H9 (cell line): ENCODE measurements around the gene DNAJC7. TPM values are rescaled to one million over a fixed set of nuclear protein-coding genes. Genes with fewer than 3 reads are reported as not detected.
A peak's percentile ranks its signal among the peaks of the same experiment; 100 is the strongest.

Experiments used
- DNase-seq: peaks from one replicate; pipeline ENCODE4 v3.0.0-alpha.2; 2017
- H2AFZ ChIP-seq: one replicate; pipeline ENCODE4 v1.6.1; 2013; ENCODE audit warnings: mild to moderate bottlenecking, low read length, control low read depth, moderate library complexity
- H2AK5ac ChIP-seq: 2 replicates; pipeline ENCODE4 v1.6.1; 2013; ENCODE audit warnings: low read length, control low read depth, mixed read lengths; ENCODE audit not compliant: insufficient read length
- H2BK120ac ChIP-seq: one replicate; pipeline ENCODE4 v1.6.1; 2013; ENCODE audit warnings: low read depth, mild to moderate bottlenecking, low read length, control low read depth, inconsistent platforms; ENCODE audit not compliant: poor library complexity, severe bottlenecking
- H2BK12ac ChIP-seq: 2 replicates; pipeline ENCODE4 v1.6.1; 2013; ENCODE audit warnings: low read length, control low read depth, mixed read lengths, low read depth; ENCODE audit not compliant: insufficient read length
- H2BK15ac ChIP-seq: 2 replicates; pipeline ENCODE4 v1.6.1; 2013; ENCODE audit warnings: low read depth, low read length, control low read depth
- H2BK20ac ChIP-seq: one replicate; pipeline ENCODE4 v1.6.1; 2013; ENCODE audit warnings: low read depth, mild to moderate bottlenecking, low read length, control low read depth, inconsistent platforms; ENCODE audit not compliant: poor library complexity, severe bottlenecking
- H2BK5ac ChIP-seq: 2 replicates; pipeline ENCODE4 v1.6.1; 2013; ENCODE audit warnings: low read length, control low read depth, mixed read lengths; ENCODE audit not compliant: insufficient read length
- H3K14ac ChIP-seq: 2 replicates; pipeline ENCODE4 v1.6.1; 2013; ENCODE audit warnings: low read length, control low read depth; ENCODE audit not compliant: insufficient read depth
- H3K18ac ChIP-seq: 2 replicates; pipeline ENCODE4 v1.6.1; 2013; ENCODE audit warnings: low read depth, mild to moderate bottlenecking, mixed read lengths, low read length, control low read depth; ENCODE audit not compliant: insufficient read length
- H3K23ac ChIP-seq: 2 replicates; pipeline ENCODE4 v1.6.1; 2013; ENCODE audit warnings: low read length, control low read depth, mixed read lengths, low read depth; ENCODE audit not compliant: insufficient read length
- H3K23me2 ChIP-seq: 2 replicates; pipeline ENCODE4 v1.6.1; 2013; ENCODE audit warnings: low read depth, mild to moderate bottlenecking, mixed read lengths, low read length, control low read depth; ENCODE audit not compliant: insufficient read length, poor library complexity, severe bottlenecking
- H3K27ac ChIP-seq: 2 replicates; pipeline ENCODE4 v1.5.1; 2013; ENCODE audit warnings: low read length, control low read depth, mixed read lengths, low read depth; ENCODE audit not compliant: insufficient read length
- H3K27me3 ChIP-seq: 2 replicates; pipeline ENCODE4 v1.6.1; 2013; ENCODE audit warnings: low read length, control low read depth, inconsistent platforms; ENCODE audit not compliant: insufficient read depth
- H3K4ac ChIP-seq: 2 replicates; pipeline ENCODE4 v1.6.1; 2013; ENCODE audit warnings: low read depth, mild to moderate bottlenecking, control low read depth, inconsistent platforms, low read length, moderate library complexity
- H3K4me1 ChIP-seq: 2 replicates; pipeline ENCODE4 v1.6.1; 2013; ENCODE audit warnings: low read length, control low read depth, inconsistent platforms; ENCODE audit not compliant: insufficient read depth
- H3K4me2 ChIP-seq: 2 replicates; pipeline ENCODE4 v1.6.1; 2013; ENCODE audit warnings: low read length, control low read depth, mixed read lengths; ENCODE audit not compliant: insufficient read length, insufficient read depth
- H3K56ac ChIP-seq: 2 replicates; pipeline ENCODE4 v1.6.1; 2013; ENCODE audit warnings: low read depth, mild to moderate bottlenecking, mixed read lengths, low read length, control low read depth; ENCODE audit not compliant: insufficient read length
- H3K79me1 ChIP-seq: 2 replicates; pipeline ENCODE4 v1.6.1; 2013; ENCODE audit warnings: low read depth, mild to moderate bottlenecking, moderate library complexity, low read length, control low read depth, inconsistent platforms; ENCODE audit not compliant: insufficient read depth, poor library complexity, severe bottlenecking
- H3K79me2 ChIP-seq: 2 replicates; pipeline ENCODE4 v1.6.1; 2013; ENCODE audit warnings: low read length, control low read depth, inconsistent platforms; ENCODE audit not compliant: insufficient read depth
- H3K9ac ChIP-seq: 2 replicates; pipeline ENCODE4 v1.6.1; 2013; ENCODE audit warnings: low read length, control low read depth, mixed read lengths; ENCODE audit not compliant: insufficient read length; ENCODE audit errors: extremely low read depth
- H3K9me3 ChIP-seq: one replicate; pipeline ENCODE4 v1.6.1; 2013; ENCODE audit warnings: low read depth, low read length, inconsistent platforms; ENCODE audit not compliant: control insufficient read depth
- H3T11ph ChIP-seq: one replicate; pipeline ENCODE4 v1.6.1; 2013; ENCODE audit warnings: mild to moderate bottlenecking, low read length, control low read depth, inconsistent platforms
- H4K20me1 ChIP-seq: one replicate; pipeline ENCODE4 v1.6.1; 2013; ENCODE audit not compliant: control insufficient read depth, insufficient read length, insufficient read depth
- H4K5ac ChIP-seq: 2 replicates; pipeline ENCODE4 v1.6.1; 2013; ENCODE audit warnings: low read depth, mild to moderate bottlenecking, mixed read lengths, low read length, control low read depth; ENCODE audit not compliant: insufficient read length
- H4K8ac ChIP-seq: replicated peaks from 2 replicates; pipeline ENCODE4 v1.6.1; 2013; ENCODE audit warnings: low read length, control low read depth, mixed read lengths, low read depth; ENCODE audit not compliant: insufficient read length
- H4K91ac ChIP-seq: 2 replicates; pipeline ENCODE4 v1.6.1; 2013; ENCODE audit warnings: low read depth, mild to moderate bottlenecking, moderate library complexity, mixed read lengths, low read length, control low read depth; ENCODE audit not compliant: insufficient read length
- H3K27ac Mint-ChIP-seq, 3 experiments: 2 replicates in 2 of 3; 3 replicates in 1 of 3; pipeline ENCODE4 v1.8.0; 2020 to 2021; ENCODE audit warnings: mixed read lengths in 3 of 3, mild to moderate bottlenecking in 1 of 3, moderate library complexity in 1 of 3
- H3K27me3 Mint-ChIP-seq: 2 replicates; pipeline ENCODE4 v1.8.0; 2021; ENCODE audit warnings: low read depth, mild to moderate bottlenecking, moderate library complexity, mixed read lengths
- H3K36me3 Mint-ChIP-seq, 3 experiments: 2 replicates in 2 of 3; 3 replicates in 1 of 3; pipeline ENCODE4 v1.8.0; 2020 to 2021; ENCODE audit warnings: low read depth in 3 of 3, mixed read lengths in 3 of 3; ENCODE audit not compliant: insufficient read depth in 1 of 3
- H3K4me1 Mint-ChIP-seq, 2 experiments: 2 replicates each; pipeline ENCODE4 v1.8.0; 2020; ENCODE audit warnings: mixed read lengths in 2 of 2
- H3K4me3 Mint-ChIP-seq, 2 experiments: 2 replicates in 1 of 2; 3 replicates in 1 of 2; pipeline ENCODE4 v1.8.0; 2020 to 2021; ENCODE audit warnings: mild to moderate bottlenecking in 2 of 2, mixed read lengths in 2 of 2, moderate library complexity in 1 of 2
- H3K9me3 Mint-ChIP-seq, 2 experiments: 2 replicates in 1 of 2; 3 replicates in 1 of 2; pipeline ENCODE4 v1.8.0; 2020; ENCODE audit warnings: mild to moderate bottlenecking in 2 of 2, mixed read lengths in 2 of 2, moderate library complexity in 1 of 2
- WGBS: extraction: QIAGEN DNeasy Blood & Tissue Kit; methylation state at CpG from one replicate; pipeline ENCODE4 v1.1.7; 2013; ENCODE audit warnings: missing lambda C conversion rate, low lambda C conversion rate, mixed read lengths; ENCODE audit not compliant: insufficient read length; ENCODE audit errors: extremely low coverage; 5-methylcytosine and 5-hydroxymethylcytosine counted together
- total RNA-seq: library from RNA; stranded (reverse); gene quantifications from 2 replicates; pipeline ENCODE4 v1.2.1, GENCODE V29; 2021
- TF ChIP-seq, protein P1 (sequence below): fragments of 200-600 bp; sonication (generic); conservative IDR thresholded peaks from 3 replicates; pipeline ENCODE4 v1.8.0; 2021; ENCODE audit warnings: antibody characterized with exemption, mild to moderate bottlenecking

The DNAJC7 gene
- total RNA-seq, 1 experiment from 2014 or later: 141 TPM

DNA sequence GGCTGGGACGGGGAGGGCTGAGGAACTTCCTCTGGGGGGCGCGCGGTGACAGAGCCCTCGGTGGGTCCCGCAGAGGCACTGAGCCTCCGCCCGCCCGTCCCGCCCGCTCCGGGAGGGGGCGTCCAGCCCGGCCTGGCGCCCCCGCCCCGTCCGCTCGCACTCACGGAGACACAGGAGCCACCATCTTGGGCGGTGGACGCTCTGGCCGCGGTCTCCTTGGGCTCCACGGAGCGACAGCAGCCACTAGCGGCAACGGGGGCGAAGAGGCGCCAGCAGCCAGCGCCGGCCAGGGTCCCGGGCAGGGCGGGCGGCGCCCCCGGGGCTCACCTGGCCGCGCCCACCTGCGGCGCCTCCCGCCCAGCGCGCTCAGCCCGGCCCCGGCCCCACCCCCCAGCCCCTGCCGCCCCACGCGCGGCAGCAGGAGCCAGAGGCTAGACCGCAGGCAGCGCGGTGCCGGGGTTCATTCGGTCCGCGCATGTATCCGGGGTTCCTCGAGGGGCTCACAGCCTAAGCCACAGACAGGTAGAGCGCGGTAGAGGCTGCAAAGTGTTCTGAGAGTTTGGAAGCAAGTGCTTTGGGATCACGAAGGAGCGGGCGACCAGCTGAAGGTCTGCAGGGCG is 33.3 kb upstream of the DNAJC7 start, which contains the start of gene C17orf113:
Gene C17orf113 (minus strand): TSS at position 209 of the 620 bp plus-strand sequence. CDS start 7,225 bp downstream, outside the sequence.
- WGBS: no CpG with 5 or more reads among the region's 65 CpGs

More for the DNA sequence above, 33.3 kb upstream of the DNAJC7 start, which contains the start of gene C17orf113:
- H4K8ac ChIP-seq: no peak within 1 kb of the TSS
- H3K27ac ChIP-seq: no peak within 1 kb of the TSS
- Mint-ChIP-seq H3K27ac (peak within 1 kb of the TSS in 1 of 3 experiments; percentile 82; a peak in 1 of 7 replicates), H3K4me1 (peaks cover 48 to 57% of the 10 kb centered on the region in 2 experiments), H3K4me3 (peak within 1 kb of the TSS; percentile 75 to 88), H3K36me3 (no peaks in the 10 kb centered on the region; a peak in 1 of 7 replicates), H3K9me3 (no peaks in the 10 kb centered on the region), H3K27me3 (peaks cover 33% of the 10 kb centered on the region)
- H3K14ac ChIP-seq: no peak within 1 kb of the TSS; the same call in 1 of the 2 replicates
- no peaks in the 10 kb centered on the region for H3K27me3 ChIP-seq
- no peak within 1 kb of the TSS for H4K5ac ChIP-seq
- no peak within 1 kb of the TSS for H3K23ac ChIP-seq
- H2BK15ac ChIP-seq: no peak within 1 kb of the TSS
- no peak within 1 kb of the TSS for H2BK20ac ChIP-seq
- peak within 1 kb of the TSS; percentile 69 for H3K4me2 ChIP-seq
- peaks cover 7% of the 10 kb centered on the region; the same call in 1 of the 2 replicates for H3K4me1 ChIP-seq
- H2AK5ac ChIP-seq: no peak within 1 kb of the TSS
- no peaks in the 10 kb centered on the region for H3K79me1 ChIP-seq
- H2BK5ac ChIP-seq: no peak within 1 kb of the TSS
- H3K79me2 ChIP-seq: no peaks in the 10 kb centered on the region
- H4K20me1 ChIP-seq: no peaks in the 10 kb centered on the region
- DNase-seq: peak; percentile 78
- no peak within 1 kb of the TSS for H3K4ac ChIP-seq
- no peak within 1 kb of the TSS for H2BK12ac ChIP-seq
- peaks cover 9% of the 10 kb centered on the region for H3K23me2 ChIP-seq
- H3K56ac ChIP-seq: no peak within 1 kb of the TSS
- TF ChIP-seq, protein P1, sequence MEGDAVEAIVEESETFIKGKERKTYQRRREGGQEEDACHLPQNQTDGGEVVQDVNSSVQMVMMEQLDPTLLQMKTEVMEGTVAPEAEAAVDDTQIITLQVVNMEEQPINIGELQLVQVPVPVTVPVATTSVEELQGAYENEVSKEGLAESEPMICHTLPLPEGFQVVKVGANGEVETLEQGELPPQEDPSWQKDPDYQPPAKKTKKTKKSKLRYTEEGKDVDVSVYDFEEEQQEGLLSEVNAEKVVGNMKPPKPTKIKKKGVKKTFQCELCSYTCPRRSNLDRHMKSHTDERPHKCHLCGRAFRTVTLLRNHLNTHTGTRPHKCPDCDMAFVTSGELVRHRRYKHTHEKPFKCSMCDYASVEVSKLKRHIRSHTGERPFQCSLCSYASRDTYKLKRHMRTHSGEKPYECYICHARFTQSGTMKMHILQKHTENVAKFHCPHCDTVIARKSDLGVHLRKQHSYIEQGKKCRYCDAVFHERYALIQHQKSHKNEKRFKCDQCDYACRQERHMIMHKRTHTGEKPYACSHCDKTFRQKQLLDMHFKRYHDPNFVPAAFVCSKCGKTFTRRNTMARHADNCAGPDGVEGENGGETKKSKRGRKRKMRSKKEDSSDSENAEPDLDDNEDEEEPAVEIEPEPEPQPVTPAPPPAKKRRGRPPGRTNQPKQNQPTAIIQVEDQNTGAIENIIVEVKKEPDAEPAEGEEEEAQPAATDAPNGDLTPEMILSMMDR: peak; percentile 62
- H3K9ac ChIP-seq: no peak within 1 kb of the TSS
- H2AFZ ChIP-seq: no peak within 1 kb of the TSS
- no peaks in the 10 kb centered on the region for H3K9me3 ChIP-seq
- no peak within 1 kb of the TSS for H3K18ac ChIP-seq
- H3T11ph ChIP-seq: no peak within 1 kb of the TSS
- H4K91ac ChIP-seq: no peak within 1 kb of the TSS
- no peak within 1 kb of the TSS for H2BK120ac ChIP-seq
